VCaP (cell line): ENCODE measurements around the gene HCFC1.

Experiments used
- H3K27ac ChIP-seq: fragments of 450-650 bp; 2 replicates; pipeline ENCODE4 v1.5.1; 2017
- CTCF ChIP-seq: fragments of 450-650 bp; conservative IDR thresholded peaks from 2 replicates; pipeline ENCODE4 v1.5.1; 2017; ENCODE audit warnings: mild to moderate bottlenecking, moderate library complexity

Gene HCFC1

DNA sequence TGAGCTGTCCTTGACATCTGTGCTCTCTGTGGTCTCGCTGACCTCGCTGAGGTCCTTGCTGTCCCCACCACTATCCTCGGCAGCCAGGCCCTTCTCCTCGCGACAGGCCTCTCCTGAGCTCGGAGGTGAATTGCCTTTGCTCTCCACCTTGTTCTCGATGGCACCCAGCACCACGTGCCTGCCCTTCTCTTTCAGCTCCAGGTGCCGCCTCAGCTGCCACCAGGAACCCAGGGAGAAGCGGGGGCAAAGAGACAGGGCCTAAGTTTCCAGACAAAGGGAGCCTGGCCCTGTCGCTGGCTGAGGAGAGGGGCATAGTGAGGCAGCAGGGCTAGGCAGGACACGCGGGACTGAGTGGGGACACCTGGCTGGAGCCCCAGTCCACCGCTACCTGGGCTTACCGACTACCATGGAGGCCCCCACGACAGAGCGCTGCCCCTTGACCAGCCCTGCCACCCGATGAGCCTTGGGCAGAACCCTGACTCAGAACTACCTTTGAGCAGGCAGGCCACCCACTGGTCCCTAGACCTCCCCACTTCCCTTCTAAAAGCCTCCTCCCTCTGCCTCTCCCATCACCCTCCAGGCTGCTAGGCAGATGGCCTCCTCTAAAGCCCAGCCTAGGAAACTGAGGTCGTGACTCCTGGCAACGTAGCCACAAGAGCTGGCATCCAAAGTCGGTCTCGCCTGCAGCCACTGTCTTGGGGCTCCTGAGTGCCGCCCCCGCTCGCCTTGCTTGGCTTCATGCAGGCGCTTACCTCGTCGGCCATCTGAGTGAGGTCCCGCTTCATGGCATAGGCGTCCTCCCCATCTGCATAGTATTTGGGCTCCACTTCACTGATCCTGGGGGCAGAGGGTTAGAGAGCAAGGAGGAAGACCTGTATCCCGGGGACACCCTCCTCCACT is 41.4 kb downstream of the HCFC1 start:
- TF ChIP-seq CTCF = no peak
- H3K27ac ChIP-seq = peak overlapping the region; percentile 91

DNA sequence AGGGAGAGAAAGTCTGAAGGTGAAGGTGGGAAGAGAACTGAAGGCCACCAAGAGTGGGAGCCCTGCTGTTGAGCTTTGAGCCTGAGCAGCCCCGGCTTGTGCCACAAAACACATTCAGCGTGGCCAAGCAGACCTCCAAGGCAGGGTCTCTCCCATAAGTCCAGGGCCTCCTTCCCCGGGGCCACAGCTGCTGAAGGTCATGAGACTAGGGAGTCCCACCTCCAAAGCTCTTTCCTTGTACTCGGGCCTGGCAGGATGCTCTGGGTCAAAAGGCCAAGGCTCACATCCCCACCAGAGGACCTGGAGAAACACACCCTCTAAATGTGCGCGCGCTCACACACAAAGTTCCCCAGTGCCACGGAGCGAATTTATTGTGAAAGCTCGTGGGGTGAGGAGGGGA is 42.0 kb downstream of the HCFC1 start:
- peak overlapping the region; percentile 91 for H3K27ac ChIP-seq
- TF ChIP-seq CTCF = no peak

- TF ChIP-seq CTCF = no peak
- H3K27ac ChIP-seq = peak overlapping the region; percentile 91
Observed at GRCh38 chrX:153928846-153929245, 42.8 kb downstream of the HCFC1 start.

DNA sequence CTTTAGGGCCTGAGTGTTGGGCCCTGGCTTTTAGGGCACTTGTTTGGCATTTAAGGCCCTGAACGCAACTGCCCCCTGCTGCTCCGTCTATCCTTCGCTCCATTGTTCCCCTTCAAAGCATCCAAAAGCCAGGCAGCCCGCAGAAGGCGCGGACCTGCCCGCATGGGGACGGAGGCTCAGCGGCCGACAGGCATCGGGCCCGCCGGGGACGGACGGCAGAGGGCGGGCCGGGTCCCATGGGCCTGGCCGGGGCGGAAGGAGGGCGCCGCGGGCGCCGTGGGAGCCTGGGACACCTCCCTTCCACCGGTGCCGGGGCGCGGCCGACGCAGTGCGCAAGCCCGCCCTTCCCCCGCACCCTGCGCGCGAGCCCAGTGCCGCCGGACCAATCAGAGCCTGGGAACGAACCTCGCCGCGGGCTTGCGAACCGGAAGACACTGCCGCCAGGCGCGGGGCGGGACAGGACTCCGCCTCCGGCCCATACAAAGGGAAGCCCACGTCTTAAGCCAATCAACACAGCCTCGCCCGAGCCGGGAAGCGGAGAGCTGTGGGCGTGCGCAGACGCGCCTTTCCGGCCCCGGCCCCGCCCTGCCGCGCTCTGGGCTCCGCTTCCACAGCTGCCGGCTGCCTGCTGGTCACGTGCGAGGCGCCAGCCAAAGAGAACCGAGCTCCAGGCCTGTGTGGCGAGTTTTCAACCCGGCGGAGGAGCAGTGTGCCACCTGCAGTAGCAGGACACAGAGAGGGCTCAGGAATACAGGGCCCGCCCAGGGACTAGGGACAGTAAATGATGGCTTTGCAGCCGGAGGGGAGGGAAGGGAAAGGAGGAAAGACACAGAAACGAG is 43.5 kb downstream of the HCFC1 start:
- peak overlapping the region; percentile 91 for H3K27ac ChIP-seq
- peak; percentile 18; the same call in 1 of the 2 replicates for TF ChIP-seq CTCF

- TF ChIP-seq CTCF = no peak
- peak overlapping the region; percentile 91 for H3K27ac ChIP-seq
Observed at GRCh38 chrX:153927672-153927921, 44.0 kb downstream of the HCFC1 start.

DNA sequence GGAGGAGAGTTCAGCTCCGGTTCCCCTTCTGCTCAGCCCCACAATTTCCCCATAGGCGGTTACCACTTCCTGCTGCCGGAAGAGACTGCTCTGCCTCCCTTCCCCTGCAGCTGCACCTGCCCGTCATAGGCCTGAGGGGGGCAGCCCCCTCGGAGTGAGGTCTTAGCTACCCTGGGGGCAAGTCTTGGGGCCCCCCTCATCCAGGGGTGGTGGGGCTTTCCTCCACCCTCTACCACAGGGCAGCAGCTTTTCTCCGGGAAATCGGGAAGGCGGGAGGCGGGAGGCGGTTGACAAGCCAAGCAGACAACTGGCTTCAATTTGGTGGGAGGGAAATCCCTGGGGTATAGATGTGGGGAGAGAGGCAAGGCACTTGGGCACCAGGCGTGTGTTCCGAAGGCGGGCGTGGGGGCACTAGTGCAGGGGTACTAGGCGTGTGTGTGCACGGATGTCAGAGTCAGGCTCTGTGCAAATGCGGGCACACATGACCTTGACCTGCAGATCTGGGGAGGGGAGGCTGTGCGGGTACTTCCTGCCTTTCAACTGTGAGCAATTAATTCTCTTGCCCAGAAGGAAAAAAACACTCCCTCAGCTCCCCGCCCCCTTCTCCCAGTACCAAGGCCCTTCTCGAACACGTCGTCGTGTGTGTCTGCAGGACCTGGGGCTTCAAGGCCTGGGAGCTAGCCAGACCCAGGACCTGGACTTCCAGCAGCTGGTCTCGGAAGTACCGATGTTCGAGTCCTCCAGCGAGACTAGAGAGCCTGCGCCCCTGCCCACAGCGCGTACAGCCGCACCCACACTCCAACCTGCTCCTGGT is 44.6 kb downstream of the HCFC1 start:
- no peak for TF ChIP-seq CTCF
- peak overlapping the region; percentile 91 for H3K27ac ChIP-seq

GRCh38 chrX:153926552-153926857 is 45.1 kb downstream of the HCFC1 start:
- no peak for TF ChIP-seq CTCF
- H3K27ac ChIP-seq = peak overlapping the region; percentile 91
